Keratinocyte (primary cell): ENCODE data around the gene MACF1. TPM values are rescaled to one million over a fixed set of nuclear protein-coding genes. Genes with fewer than 3 reads are reported as not detected.

Source experiments
- DNase-seq: peaks from one replicate; pipeline ENCODE4 v3.0.0-alpha.2; 2011; ENCODE audit warnings: low read depth, missing footprints, low spot score
- FAIRE-seq: peaks from 2 replicates; lab custom pipeline; 2011; peaks lifted over from hg19 to GRCh38; lab: Jason Lieb, UNC
- H2AFZ ChIP-seq: 2 replicates; pipeline ENCODE4 v1.6.0; 2012; ENCODE audit warnings: low read length, control low read depth, inconsistent platforms; ENCODE audit not compliant: control insufficient read depth
- H3K27ac ChIP-seq: 2 replicates; pipeline ENCODE4 v1.5.1; 2011; ENCODE audit warnings: low read length; ENCODE audit not compliant: control insufficient read depth, insufficient read depth
- H3K27me3 ChIP-seq: 3 replicates; pipeline ENCODE4 v1.6.0; 2011; ENCODE audit warnings: low read length; ENCODE audit not compliant: control insufficient read depth, insufficient read depth; ENCODE audit errors: extremely low read depth
- H3K36me3 ChIP-seq, 2 experiments: 2 replicates in 1 of 2; 3 replicates in 1 of 2; pipeline ENCODE4 v1.5.1; 2011; ENCODE audit warnings: low read length in 2 of 2, mild to moderate bottlenecking in 1 of 2; ENCODE audit not compliant: control insufficient read depth in 2 of 2, insufficient read depth in 2 of 2; ENCODE audit errors: extremely low read depth in 1 of 2
- H3K4me1 ChIP-seq: 3 replicates; pipeline ENCODE4 v1.5.1; 2011; ENCODE audit warnings: low read length; ENCODE audit not compliant: control insufficient read depth, insufficient read depth; ENCODE audit errors: extremely low read depth
- H3K4me2 ChIP-seq: 3 replicates; pipeline ENCODE4 v1.6.0; 2011; ENCODE audit warnings: low read depth, low read length; ENCODE audit not compliant: control insufficient read depth, insufficient read depth; ENCODE audit errors: extremely low read depth
- H3K4me3 ChIP-seq, 3 experiments: fragments of 200-600 bp in 1 of 3; sonication (generic) in 1 of 3; 2 replicates in 2 of 3; 3 replicates in 1 of 3; pipeline ENCODE4 v1.5.1; 2011 to 2016; ENCODE audit warnings: low read length in 3 of 3, mild to moderate bottlenecking in 3 of 3, control low read depth in 2 of 3, inconsistent platforms in 1 of 3, low read depth in 1 of 3, mixed read lengths in 1 of 3, mixed run types in 1 of 3, moderate library complexity in 1 of 3; ENCODE audit not compliant: control insufficient read depth in 2 of 3, insufficient read depth in 2 of 3; ENCODE audit errors: extremely low read depth in 1 of 3
- H3K79me2 ChIP-seq: 2 replicates; pipeline ENCODE4 v1.6.0; 2012; ENCODE audit warnings: low read length; ENCODE audit not compliant: control insufficient read depth, insufficient read depth
- H3K9ac ChIP-seq: 3 replicates; pipeline ENCODE4 v1.6.0; 2011; ENCODE audit warnings: low read length; ENCODE audit not compliant: control insufficient read depth, insufficient read depth; ENCODE audit errors: extremely low read depth
- H3K9me1 ChIP-seq: 3 replicates; pipeline ENCODE4 v1.6.0; 2011; ENCODE audit warnings: low read length; ENCODE audit not compliant: control insufficient read depth, insufficient read depth; ENCODE audit errors: extremely low read depth
- H3K9me3 ChIP-seq: 2 replicates; pipeline ENCODE4 v1.5.1; 2012; ENCODE audit warnings: low read depth, low read length; ENCODE audit not compliant: control insufficient read depth
- H4K20me1 ChIP-seq: 3 replicates; pipeline ENCODE4 v1.6.0; 2011; ENCODE audit warnings: low read length; ENCODE audit not compliant: control insufficient read depth, insufficient read depth; ENCODE audit errors: extremely low read depth
- CTCF ChIP-seq, 3 experiments: IDR thresholded peaks in 1 of 3; conservative IDR thresholded peaks in 1 of 3; optimal IDR thresholded peaks in 1 of 3; 2 replicates in 2 of 3; 3 replicates in 1 of 3; pipeline versions ENCODE3 to v1.5.1; 2011; ENCODE audit warnings: low read length in 3 of 3, mild to moderate bottlenecking in 3 of 3, moderate library complexity in 2 of 3, control low read depth in 1 of 3, inconsistent platforms in 1 of 3; ENCODE audit not compliant: insufficient read depth in 2 of 3; ENCODE audit errors: extremely low read depth in 1 of 3
- EZH2 ChIP-seq: IDR thresholded peaks from one replicate; pipeline ENCODE4 v1.6.1; 2012; ENCODE audit warnings: inconsistent platforms, mild to moderate bottlenecking, low read length, moderate library complexity
- dilution Hi-C: fragments of 300-500 bp; cut with MboI; formaldehyde crosslinking; loops from one replicate; pipeline ENCODE4 v1.7.0; 2020; ENCODE audit warnings: low sequenced_read_pairs; ENCODE audit not compliant: extremely low pct_ligation_motif_present
- polyA plus RNA-seq, 5 experiments: library from polyadenylated mRNA; depleted of rRNA in 3 of 5; stranded (reverse) in 3 of 5; stranded (forward) in 1 of 5; unstranded in 1 of 5; fragments of >200 nt; gene quantifications; 1 replicate in 1 of 5; 2 replicates in 3 of 5; 3 replicates in 1 of 5; pipeline versions ENCODE4 v1.2.1 to v1.2.3, GENCODE V29; 2011 to 2012; ENCODE audit warnings: missing spikeins in 2 of 5, low read depth in 1 of 5, low replicate concordance in 1 of 5

The MACF1 gene
- polyA plus RNA-seq, 1 donor (not counting 4 experiments of a cell fraction or from before 2014, with no cell fraction given) = 111 TPM

- Histone ChIP-seq H3K4me3 (no peak overlapping the region), H3K9ac (no peak overlapping the region), H3K4me2 (no peak overlapping the region), H2AFZ (no peak overlapping the region), H3K27me3 (no peaks in the 10 kb centered on the region), H3K79me2 (no peaks in the 10 kb centered on the region), H3K9me3 (no peaks in the 10 kb centered on the region), H3K4me1 (no peaks in the 10 kb centered on the region), H3K36me3 (peaks cover 27 to 36% of the 10 kb centered on the region in 2 experiments), H3K27ac (no peak overlapping the region), H4K20me1 (no peaks in the 10 kb centered on the region), H3K9me1 (no peaks in the 10 kb centered on the region)
- DNase-seq = no peak
- dilution Hi-C loops = no loop called here
- FAIRE-seq = no peak
- TF ChIP-seq CTCF (optimal IDR thresholded peaks at IDR 0.05 in 1 of 3, IDR thresholded peaks at IDR 0.05 in 1 of 3, conservative IDR thresholded peaks at IDR 0.05 in 1 of 3; ENCODE audit: extremely low read depth in 1 of 3, insufficient read depth in 2 of 3, low read length in 3 of 3) = no peak
- no peak for TF ChIP-seq EZH2
Observed at GRCh38 chr1:39368045-39368444, 163.6 kb downstream of the MACF1 start.

- Histone ChIP-seq H3K9me1 (no peaks in the 10 kb centered on the region), H3K27me3 (no peaks in the 10 kb centered on the region), H3K79me2 (no peaks in the 10 kb centered on the region), H3K36me3 (peaks cover 29 to 36% of the 10 kb centered on the region in 2 experiments), H2AFZ (no peak overlapping the region), H3K9me3 (no peaks in the 10 kb centered on the region), H3K4me3 (no peak overlapping the region), H3K9ac (no peak overlapping the region), H3K4me2 (no peak overlapping the region), H4K20me1 (no peaks in the 10 kb centered on the region), H3K27ac (no peak overlapping the region), H3K4me1 (no peaks in the 10 kb centered on the region)
- dilution Hi-C loops = no loop called here
- DNase-seq = no peak
- TF ChIP-seq EZH2 = no peak
- no peak for TF ChIP-seq CTCF (optimal IDR thresholded peaks at IDR 0.05 in 1 of 3, IDR thresholded peaks at IDR 0.05 in 1 of 3, conservative IDR thresholded peaks at IDR 0.05 in 1 of 3; ENCODE audit: extremely low read depth in 1 of 3, insufficient read depth in 2 of 3, low read length in 3 of 3)
- no peak for FAIRE-seq
Observed at GRCh38 chr1:39369565-39369964, 165.1 kb downstream of the MACF1 start.
